ENCODE data around the gene LPA.
"Not testable (repeated sequence)": the region's sequence is repeated elsewhere in the genome, so short reads cannot be mapped to it uniquely, and the experiment has no call there.

Gene LPA

GRCh38 chr6:160662429-160662828 lies 1.6 kb downstream of the LPA start:
- no peak for DNase-seq (ENCODE audit: low read depth, low spot score)

DNA sequence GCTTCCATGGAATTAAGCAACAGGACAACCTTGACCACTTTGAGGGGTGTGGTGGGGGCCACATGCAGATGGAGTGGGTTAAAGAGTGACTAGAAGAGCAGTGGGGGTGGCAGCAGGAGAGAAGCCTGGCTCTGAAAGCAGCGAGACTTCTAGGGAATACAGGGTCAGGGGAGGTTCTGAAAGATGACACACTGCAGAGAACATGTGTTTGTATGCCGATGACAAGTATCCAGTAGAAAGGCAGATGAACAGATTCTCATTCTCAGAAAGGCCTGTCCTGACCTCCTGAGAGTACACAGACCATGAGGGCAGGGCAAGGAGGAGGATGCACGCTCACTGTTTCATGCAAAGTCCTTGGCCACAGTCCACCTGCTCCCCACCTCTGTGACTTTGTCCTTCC lies 2.9 kb downstream of the LPA start:
- DNase-seq (ENCODE audit: low read depth, low spot score) = no peak

- no peak for DNase-seq (ENCODE audit: low read depth, low spot score)
These were observed 4.5 kb downstream of the LPA start for GRCh38 chr6:160659562-160659961.

DNA sequence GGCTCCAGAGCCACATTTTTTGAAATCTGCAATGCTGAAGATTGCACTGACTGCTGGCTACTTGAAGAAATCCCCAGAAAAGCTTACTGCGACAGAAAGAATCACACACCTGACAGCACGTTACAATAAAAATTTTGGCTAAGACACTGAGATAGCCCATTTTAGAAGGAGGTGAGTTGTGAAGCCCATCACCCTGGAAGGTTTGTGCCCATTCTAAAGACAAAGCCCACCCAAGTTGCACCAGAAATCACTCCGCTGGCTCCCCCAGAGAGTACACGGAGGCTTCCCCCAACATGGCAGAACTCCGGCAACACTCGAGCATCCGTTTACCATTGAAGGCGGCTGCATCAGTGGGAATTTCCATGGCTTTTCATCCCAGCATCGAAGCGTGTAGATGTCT lies 29.4 kb downstream of the LPA start:
- no peak for DNase-seq (ENCODE audit: low read depth, low spot score)

DNA sequence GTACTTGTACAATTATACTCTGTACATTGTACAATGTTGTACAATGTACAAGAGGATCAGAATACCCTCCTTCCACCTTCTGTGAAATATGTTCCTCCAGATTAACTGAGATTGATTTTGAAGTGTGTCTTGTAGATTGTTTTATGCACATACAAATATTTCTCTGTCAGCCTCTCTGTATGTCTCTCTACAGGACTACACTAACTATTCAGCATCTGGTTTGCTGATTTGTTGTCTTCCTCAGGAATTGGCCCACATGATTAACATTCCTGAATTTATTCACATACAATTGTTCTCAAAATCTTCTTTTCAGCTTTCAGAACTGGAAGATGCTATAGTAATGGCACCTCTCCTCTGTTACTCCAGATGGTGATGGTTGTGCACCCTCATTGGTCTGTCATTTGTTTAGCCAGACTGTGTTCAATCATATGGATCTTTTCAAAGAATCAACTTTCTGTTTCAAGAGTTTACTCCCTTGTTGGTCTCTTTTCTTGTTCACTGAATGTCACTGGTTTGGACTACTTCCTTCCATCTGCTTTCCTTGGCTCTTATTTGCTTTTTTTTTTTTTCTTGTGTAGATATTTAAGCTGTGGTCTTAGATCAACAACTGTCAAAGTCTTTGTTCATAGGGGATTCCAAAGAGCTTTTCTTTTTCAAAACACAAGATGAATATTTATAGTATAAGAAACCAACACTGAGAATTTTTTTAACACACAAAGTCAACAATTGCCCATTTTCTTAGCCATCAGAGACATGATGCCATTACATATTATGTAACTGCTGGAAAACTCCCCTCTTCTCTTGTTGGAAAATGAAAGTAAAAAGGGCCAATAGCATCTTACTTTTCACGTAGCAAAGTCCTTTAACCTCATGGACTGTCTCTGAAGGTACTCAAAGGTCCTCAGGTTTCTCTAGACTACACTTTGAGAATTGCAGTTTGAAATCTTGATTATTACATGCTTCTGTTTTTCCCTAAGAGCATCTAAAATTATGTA lies 67.9 kb downstream of the LPA start:
- DNase-seq (ENCODE audit: low read depth, low spot score) = no peak

GRCh38 chr6:160595297-160595696 lies 68.8 kb downstream of the LPA start:
- not testable (repeated sequence) for DNase-seq (ENCODE audit: low read depth, low spot score)

DNA sequence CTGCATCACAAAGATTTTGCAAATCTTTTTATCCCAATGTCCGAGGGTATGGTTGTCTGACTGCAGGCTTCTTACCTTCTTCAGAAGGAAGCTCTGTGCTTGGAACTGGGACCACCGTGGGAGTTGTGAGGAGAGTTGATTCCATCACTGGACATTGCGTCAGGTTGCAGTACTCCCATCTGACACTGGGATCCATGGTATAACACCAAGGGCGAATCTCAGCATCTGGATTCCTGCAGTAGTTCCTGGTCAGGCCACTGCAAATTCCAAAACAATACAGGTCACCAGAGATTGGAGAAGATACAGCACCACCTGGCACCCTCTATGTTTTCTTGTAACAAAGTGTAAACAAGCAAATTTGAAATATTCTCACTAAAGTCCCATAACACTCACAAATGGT lies 77.7 kb downstream of the LPA start:
- DNase-seq (ENCODE audit: low read depth, low spot score) = no peak

DNA sequence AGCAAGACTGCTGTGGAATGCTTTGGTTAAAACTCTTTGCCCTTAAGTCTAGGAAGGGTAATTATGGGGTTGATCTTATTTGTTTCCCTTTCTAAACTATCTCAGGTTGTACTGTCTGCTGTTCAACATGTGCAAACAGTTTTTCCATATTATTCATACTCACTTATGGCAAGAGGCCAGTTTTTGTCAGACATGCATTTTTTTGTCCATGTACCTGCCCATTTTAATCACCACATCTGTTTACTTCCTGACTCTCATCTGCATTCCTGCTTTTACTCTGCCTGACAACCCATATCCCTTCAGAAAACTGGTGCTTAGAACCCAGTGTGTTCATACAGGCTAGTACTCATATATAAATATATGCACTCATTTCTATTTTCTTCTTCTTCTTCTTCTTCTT lies 80.3 kb downstream of the LPA start:
- no peak for DNase-seq (ENCODE audit: low read depth, low spot score)

DNA sequence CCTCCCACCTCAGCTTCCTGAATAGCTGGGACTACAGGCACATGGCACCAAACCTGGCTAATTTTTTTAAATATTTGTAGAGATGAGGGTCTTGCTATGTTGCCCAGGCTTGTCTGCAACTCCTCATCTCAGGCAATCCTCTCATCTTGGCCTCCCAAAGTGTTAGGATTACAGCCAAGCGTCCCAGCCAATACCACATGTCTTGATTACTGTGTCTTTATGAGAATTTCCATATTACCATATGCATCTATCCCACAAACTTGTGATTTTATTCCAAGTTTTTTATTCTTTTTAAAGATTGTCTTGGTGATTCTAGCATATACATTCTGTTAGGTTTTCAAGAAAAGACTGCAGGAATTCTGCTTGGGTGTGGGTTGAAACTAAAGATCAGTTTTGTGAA lies 82.7 kb downstream of the LPA start:
- no peak for DNase-seq (ENCODE audit: low read depth, low spot score)

GRCh38 chr6:160578515-160578914 lies 85.6 kb downstream of the LPA start:
- DNase-seq (ENCODE audit: low read depth, low spot score) = not testable (repeated sequence)

DNA sequence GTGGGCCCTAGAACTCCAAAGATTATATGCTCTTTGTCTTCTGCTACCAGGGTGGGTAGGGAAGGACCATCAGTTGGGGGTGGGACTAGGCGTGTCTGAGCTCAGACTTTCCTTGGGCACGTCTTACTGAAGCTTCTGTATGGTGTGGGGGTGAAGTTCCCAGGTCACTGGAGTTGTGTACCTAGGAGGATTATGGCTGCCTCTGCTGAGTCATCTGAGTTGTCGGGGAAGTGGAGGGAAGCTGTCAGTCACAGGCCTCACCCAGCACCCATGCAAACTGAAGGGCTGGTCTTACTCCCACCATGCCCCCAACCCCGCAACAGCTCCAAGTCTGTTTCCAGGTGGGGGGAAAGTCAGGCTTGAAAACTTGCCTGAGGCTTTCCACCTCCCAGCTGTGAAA lies 90.1 kb downstream of the LPA start:
- no peak for DNase-seq (ENCODE audit: low read depth, low spot score)

DNA sequence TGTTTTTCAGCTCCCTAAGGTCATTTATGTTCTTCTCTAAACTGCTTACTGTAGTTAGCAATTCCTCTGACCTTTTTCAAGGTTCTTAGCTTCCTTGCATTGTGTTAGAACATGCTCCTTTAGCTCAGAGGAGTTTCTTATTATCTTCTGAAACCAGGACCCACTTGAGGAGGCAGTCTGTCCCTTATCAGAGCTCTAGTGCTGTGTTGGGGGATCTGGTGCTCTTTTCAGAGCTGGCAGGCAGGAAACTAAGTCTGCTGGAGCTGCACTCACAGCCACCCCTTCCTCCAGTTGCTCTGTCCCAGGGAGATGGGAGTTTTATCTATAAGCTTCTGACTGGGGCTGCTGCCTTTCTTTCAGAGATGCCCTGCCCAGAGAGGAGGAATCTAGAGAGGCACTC lies 92.9 kb downstream of the LPA start:
- DNase-seq (ENCODE audit: low read depth, low spot score) = not testable (repeated sequence)

- DNase-seq (ENCODE audit: low read depth, low spot score) = no peak
These were observed 119.3 kb downstream of the LPA start for GRCh38 chr6:160544802-160545201.

- DNase-seq (ENCODE audit: low read depth, low spot score) = no peak
These were observed 128.8 kb downstream of the LPA start for GRCh38 chr6:160535270-160535669.

DNA sequence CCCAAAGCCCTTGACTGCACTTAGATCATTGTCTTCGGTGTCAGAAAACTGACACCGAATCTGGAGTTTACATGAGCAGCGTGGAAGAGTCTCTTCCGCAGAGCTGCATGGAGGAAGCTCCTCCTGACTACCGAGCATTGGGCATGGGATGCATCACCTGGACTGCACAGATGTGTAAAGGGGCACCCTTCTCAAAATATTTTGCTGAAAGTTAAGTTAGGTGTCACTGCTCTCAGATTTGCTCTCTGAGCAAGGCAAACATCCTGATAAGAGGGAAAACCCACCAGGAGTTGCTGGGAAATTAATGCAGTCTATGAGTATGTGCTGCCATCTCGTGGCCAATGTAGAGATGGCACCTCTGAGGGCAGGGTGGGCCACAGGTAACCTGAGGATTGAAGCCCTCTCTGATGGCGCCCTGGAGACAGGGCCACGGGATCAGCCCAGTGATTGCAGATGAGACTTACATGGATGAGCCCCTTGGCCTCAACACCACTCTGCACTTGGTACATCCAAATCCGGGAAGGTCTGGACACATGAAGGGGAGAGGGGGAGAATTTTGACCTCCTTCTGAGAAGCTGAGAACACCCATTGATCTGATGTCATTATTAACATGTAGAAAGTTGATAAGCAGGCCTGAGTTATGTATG lies 129.9 kb downstream of the LPA start:
- peak; percentile 86 for DNase-seq (ENCODE audit: low read depth, low spot score)

DNA sequence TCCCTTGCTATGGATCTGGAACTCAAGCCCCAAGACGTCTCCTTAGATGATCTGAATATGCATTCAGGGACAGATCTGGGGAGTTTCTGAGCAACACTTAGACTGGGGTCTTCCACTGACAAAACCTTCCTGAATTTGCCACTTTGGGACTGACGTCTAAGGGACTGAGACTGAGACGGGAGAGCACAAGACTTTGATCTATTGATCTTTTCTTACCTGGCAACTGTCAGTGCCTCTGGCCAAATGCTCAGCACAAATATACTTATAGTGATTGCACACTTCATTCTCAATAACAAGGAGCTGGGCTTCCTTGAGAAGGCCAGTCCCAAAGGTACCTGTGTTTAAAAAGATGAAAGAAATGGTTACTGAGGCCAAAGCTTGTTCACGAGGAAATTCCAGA lies 131.8 kb downstream of the LPA start:
- DNase-seq (ENCODE audit: low read depth, low spot score) = no peak

- no peak for DNase-seq (ENCODE audit: low read depth, low spot score)
These were observed 132.2 kb downstream of the LPA start for GRCh38 chr6:160531826-160532225.

- DNase-seq (ENCODE audit: low read depth, low spot score) = not testable (repeated sequence)
These were observed 134.6 kb downstream of the LPA start for GRCh38 chr6:160529524-160529923.

GRCh38 chr6:160523223-160523622 lies 140.9 kb downstream of the LPA start:
- no peak for DNase-seq (ENCODE audit: low read depth, low spot score)

DNA sequence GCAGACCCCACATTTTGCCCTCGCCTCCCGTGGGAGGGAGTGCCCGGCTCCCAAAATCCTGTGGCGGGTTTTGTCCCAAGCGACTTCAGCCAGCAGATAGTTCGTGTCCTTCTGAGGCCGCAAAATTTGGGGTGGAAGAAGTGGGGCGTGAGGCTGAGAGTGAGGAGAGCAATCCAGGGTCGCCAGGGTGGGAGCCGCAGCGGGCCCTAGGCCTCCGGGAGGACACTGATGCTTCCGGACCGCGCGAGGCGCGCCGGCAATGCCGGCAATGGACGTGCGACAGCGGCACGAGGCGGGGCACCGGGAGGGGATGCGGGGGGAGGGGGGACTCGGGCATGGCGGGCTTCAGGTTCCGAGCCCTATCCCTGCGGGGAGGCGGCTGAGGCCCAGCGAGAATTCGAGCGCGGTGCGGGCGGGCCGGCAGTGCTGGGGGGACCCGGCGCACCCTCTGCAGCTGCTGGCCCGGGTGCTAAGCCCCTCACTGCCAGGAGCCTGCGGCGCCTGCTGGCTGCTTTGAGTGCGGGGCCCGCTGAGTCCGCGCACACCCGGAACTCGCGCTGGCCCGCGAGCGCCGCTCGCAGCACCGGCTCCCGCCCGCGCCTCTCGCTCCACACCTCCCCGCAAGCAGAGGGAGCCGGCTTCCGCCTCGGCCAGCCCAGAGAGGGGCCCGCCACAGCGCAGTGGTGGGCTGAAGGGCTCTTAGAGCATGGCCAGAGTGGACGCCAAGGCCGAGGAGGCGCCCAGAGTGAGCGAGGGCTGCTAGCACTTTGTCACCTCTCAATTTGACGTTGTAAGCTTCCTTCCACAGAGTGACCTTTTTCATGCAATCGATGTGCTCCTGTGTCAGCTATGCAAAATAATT lies 143.8 kb downstream of the LPA start:
- peak; percentile 81 for DNase-seq (ENCODE audit: low read depth, low spot score)

DNA sequence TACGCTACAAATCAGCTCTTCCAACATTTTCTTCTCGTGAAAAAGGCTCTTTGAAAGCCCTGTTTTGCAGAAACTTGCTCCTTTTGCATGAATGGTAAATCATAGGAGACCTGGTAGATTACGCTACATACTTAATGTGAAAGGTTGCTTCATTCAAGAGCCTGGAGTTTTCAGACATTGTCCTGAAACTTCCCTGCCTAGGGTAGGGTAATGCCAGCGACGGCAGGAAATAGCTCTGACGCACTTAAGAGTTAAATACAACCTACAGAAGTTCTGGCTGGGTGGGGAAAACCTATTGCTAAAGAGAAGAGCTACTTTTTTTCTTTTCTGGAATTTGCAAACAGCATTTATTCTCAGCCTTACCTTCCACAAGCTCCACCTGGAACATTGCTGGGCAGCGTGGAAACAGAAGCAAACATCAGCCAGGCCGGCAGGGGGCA lies 144.5 kb downstream of the LPA start:
- DNase-seq (ENCODE audit: low read depth, low spot score) = peak; percentile 87

GRCh38 chr6:160519133-160519532 lies 144.9 kb downstream of the LPA start:
- no peak for DNase-seq (ENCODE audit: low read depth, low spot score)
